ENCODE results near the gene ZSCAN22. TPM values are rescaled to one million over a fixed set of nuclear protein-coding genes. Genes with fewer than 3 reads are reported as not detected.
"Not testable (repeated sequence)": the region's sequence is repeated elsewhere in the genome, so short reads cannot be mapped to it uniquely, and the experiment has no call there.

Gene ZSCAN22
- total and polyA plus RNA-seq, 4 donors: 2.3 to 3.4 (median 3.2) TPM

- no peaks in the 10 kb centered on the region for H3K9me3 ChIP-seq (ENCODE audit: control insufficient read depth, insufficient read depth, low read length)
- WGBS (ENCODE audit: insufficient coverage): 89% methylated on average over 16 of the region's 22 CpGs
- H3K36me3 ChIP-seq (ENCODE audit: control insufficient read depth, insufficient read depth, low read length): peaks cover 81% of the 10 kb centered on the region
- no peaks in the 10 kb centered on the region for H3K4me1 ChIP-seq (ENCODE audit: control insufficient read depth, insufficient read depth, low read length)
- H3K27me3 ChIP-seq (ENCODE audit: control insufficient read depth, insufficient read depth, low read length): no peaks in the 10 kb centered on the region
- no peak overlapping the region for H3K27ac ChIP-seq (ENCODE audit: low read depth, low read length)
- H3K4me3 ChIP-seq (ENCODE audit: low read depth, low read length): no peak overlapping the region
- no peak for DNase-seq (ENCODE audit: low read depth in 4 of 6, low spot score in 6 of 6)
These were observed 31.9 kb upstream of the ZSCAN22 start for GRCh38 chr19:58294743-58295374.

DNA sequence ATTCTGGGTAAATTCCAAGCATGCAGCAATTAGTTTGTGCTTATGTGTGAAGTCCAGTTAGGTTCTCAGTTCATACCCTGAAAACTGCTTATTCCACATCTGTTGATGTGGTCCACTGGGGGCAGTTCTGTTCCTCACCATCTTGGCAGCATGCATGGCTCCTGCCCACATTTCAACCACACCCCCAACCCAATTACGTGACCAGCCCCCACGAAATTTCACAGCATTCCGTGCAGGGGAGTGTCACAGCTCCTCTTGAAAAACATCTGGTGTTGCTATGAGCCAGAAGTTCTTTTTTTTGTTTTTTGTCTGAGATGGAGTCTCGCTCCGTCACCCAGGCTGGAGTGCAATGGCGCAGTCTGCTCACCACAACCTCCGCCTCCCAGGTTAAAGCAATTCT, 30.7 kb upstream of the ZSCAN22 start:
- no peak overlapping the region for H3K27ac ChIP-seq (ENCODE audit: low read depth, low read length)
- H3K4me1 ChIP-seq (ENCODE audit: control insufficient read depth, insufficient read depth, low read length): no peaks in the 10 kb centered on the region
- no CpG with 5 or more reads among the region's 7 CpGs for WGBS (ENCODE audit: insufficient coverage)
- no peaks in the 10 kb centered on the region for H3K9me3 ChIP-seq (ENCODE audit: control insufficient read depth, insufficient read depth, low read length)
- no peak for DNase-seq (ENCODE audit: low read depth in 4 of 6, low spot score in 6 of 6)
- H3K36me3 ChIP-seq (ENCODE audit: control insufficient read depth, insufficient read depth, low read length): peaks cover 78% of the 10 kb centered on the region
- H3K27me3 ChIP-seq (ENCODE audit: control insufficient read depth, insufficient read depth, low read length): no peaks in the 10 kb centered on the region
- no peak overlapping the region for H3K4me3 ChIP-seq (ENCODE audit: low read depth, low read length)

- no peaks in the 10 kb centered on the region for H3K9me3 ChIP-seq (ENCODE audit: control insufficient read depth, insufficient read depth, low read length)
- no peak for DNase-seq (ENCODE audit: low read depth in 4 of 6, low spot score in 6 of 6)
- H3K4me1 ChIP-seq (ENCODE audit: control insufficient read depth, insufficient read depth, low read length): peaks cover 6% of the 10 kb centered on the region
- H3K27me3 ChIP-seq (ENCODE audit: control insufficient read depth, insufficient read depth, low read length): no peaks in the 10 kb centered on the region
- no peak overlapping the region for H3K27ac ChIP-seq (ENCODE audit: low read depth, low read length)
- 91% methylated on average over 7 of the region's 7 CpGs for WGBS (ENCODE audit: insufficient coverage)
- H3K4me3 ChIP-seq (ENCODE audit: low read depth, low read length): no peak overlapping the region
- peaks cover 46% of the 10 kb centered on the region for H3K36me3 ChIP-seq (ENCODE audit: control insufficient read depth, insufficient read depth, low read length)
These were observed 26.2 kb upstream of the ZSCAN22 start for GRCh38 chr19:58300620-58301019.

DNA sequence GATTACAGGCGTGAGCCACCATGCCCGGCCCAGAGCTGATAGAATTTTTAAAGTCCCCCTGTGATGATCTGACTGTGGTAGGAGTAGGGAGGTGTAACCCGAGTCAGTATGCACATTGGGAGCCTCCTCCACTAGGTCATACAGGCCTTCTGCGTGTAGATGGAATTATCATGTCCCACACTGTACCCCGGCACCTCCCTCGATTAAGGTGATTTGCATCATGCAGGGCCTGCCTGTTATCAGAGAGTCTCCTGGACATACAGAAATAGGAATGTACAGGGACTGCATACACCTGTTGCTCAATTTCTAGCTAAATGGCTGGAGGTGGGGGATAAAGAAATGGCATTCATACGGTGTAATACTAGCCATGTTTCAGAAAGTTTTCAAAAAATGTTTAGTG, 22.5 kb upstream of the ZSCAN22 start:
- no peak for DNase-seq (ENCODE audit: low read depth in 4 of 6, low spot score in 6 of 6)
- H3K27ac ChIP-seq (ENCODE audit: low read depth, low read length): no peak overlapping the region
- H3K4me1 ChIP-seq (ENCODE audit: control insufficient read depth, insufficient read depth, low read length): peaks cover 10% of the 10 kb centered on the region
- WGBS (ENCODE audit: insufficient coverage): 86% methylated on average over 5 of the region's 7 CpGs
- no peaks in the 10 kb centered on the region for H3K9me3 ChIP-seq (ENCODE audit: control insufficient read depth, insufficient read depth, low read length)
- H3K36me3 ChIP-seq (ENCODE audit: control insufficient read depth, insufficient read depth, low read length): peaks cover 22% of the 10 kb centered on the region
- no peaks in the 10 kb centered on the region for H3K27me3 ChIP-seq (ENCODE audit: control insufficient read depth, insufficient read depth, low read length)
- H3K4me3 ChIP-seq (ENCODE audit: low read depth, low read length): no peak overlapping the region

DNA sequence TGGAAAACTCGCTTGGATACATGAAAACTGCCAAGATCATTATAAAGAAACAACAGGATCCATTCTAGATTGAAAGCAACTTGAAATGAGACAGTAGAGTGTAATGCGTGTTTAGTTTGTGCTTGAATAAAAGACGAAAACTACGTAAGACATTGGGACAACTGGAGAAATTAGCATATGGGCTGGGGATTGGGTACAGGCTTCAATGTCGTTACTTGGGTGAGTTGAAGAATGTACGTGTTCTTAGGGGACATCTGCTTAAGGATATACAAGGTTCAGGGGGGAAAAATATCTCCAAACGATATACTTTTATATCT, 22.1 kb upstream of the ZSCAN22 start:
- H3K27ac ChIP-seq (ENCODE audit: low read depth, low read length): peak overlapping the region; percentile 74
- H3K4me3 ChIP-seq (ENCODE audit: low read depth, low read length): peak overlapping the region; percentile 63
- no peaks in the 10 kb centered on the region for H3K9me3 ChIP-seq (ENCODE audit: control insufficient read depth, insufficient read depth, low read length)
- peaks cover 17% of the 10 kb centered on the region for H3K36me3 ChIP-seq (ENCODE audit: control insufficient read depth, insufficient read depth, low read length)
- no peaks in the 10 kb centered on the region for H3K27me3 ChIP-seq (ENCODE audit: control insufficient read depth, insufficient read depth, low read length)
- peaks cover 10% of the 10 kb centered on the region for H3K4me1 ChIP-seq (ENCODE audit: control insufficient read depth, insufficient read depth, low read length)
- DNase-seq (ENCODE audit: low read depth in 4 of 6, low spot score in 6 of 6): no peak
- WGBS (ENCODE audit: insufficient coverage): 6% methylated on average over 3 of the region's 7 CpGs

GRCh38 chr19:58305065-58305931, 21.5 kb upstream of the ZSCAN22 start, which contains the start of gene ERVK3-1:
TSS of gene ERVK3-1 (plus strand) at chr19:58305377. CDS start at chr19:58312169, 6,792 bp downstream.
- H3K4me3 ChIP-seq (ENCODE audit: low read depth, low read length): peak within 1 kb of the TSS; percentile 63
- H3K36me3 ChIP-seq (ENCODE audit: control insufficient read depth, insufficient read depth, low read length): peaks cover 14% of the 10 kb centered on the region
- peaks cover 10% of the 10 kb centered on the region for H3K4me1 ChIP-seq (ENCODE audit: control insufficient read depth, insufficient read depth, low read length)
- H3K9me3 ChIP-seq (ENCODE audit: control insufficient read depth, insufficient read depth, low read length): no peaks in the 10 kb centered on the region
- DNase-seq (ENCODE audit: low read depth in 4 of 6, low spot score in 6 of 6): peak; percentile 82 to 99 (median 92)
- H3K27me3 ChIP-seq (ENCODE audit: control insufficient read depth, insufficient read depth, low read length): no peaks in the 10 kb centered on the region
- 0% methylated on average over 45 of the region's 55 CpGs for WGBS (ENCODE audit: insufficient coverage)
- peak within 1 kb of the TSS; percentile 74 for H3K27ac ChIP-seq (ENCODE audit: low read depth, low read length)

- no peaks in the 10 kb centered on the region for H3K27me3 ChIP-seq (ENCODE audit: control insufficient read depth, insufficient read depth, low read length)
- H3K9me3 ChIP-seq (ENCODE audit: control insufficient read depth, insufficient read depth, low read length): no peaks in the 10 kb centered on the region
- H3K4me3 ChIP-seq (ENCODE audit: low read depth, low read length): peak overlapping the region; percentile 63
- H3K4me1 ChIP-seq (ENCODE audit: control insufficient read depth, insufficient read depth, low read length): peaks cover 10% of the 10 kb centered on the region
- H3K36me3 ChIP-seq (ENCODE audit: control insufficient read depth, insufficient read depth, low read length): peaks cover 8% of the 10 kb centered on the region
- peak overlapping the region; percentile 74 for H3K27ac ChIP-seq (ENCODE audit: low read depth, low read length)
- DNase-seq (ENCODE audit: low read depth in 4 of 6, low spot score in 6 of 6): no peak
- 48% methylated on average over 12 of the region's 12 CpGs for WGBS (ENCODE audit: insufficient coverage)
These were observed 20.9 kb upstream of the ZSCAN22 start for GRCh38 chr19:58305932-58306323.

GRCh38 chr19:58307736-58308135, 19.1 kb upstream of the ZSCAN22 start:
- Histone ChIP-seq H3K36me3 (ENCODE audit: control insufficient read depth, insufficient read depth, low read length) (peaks cover 12% of the 10 kb centered on the region), H3K4me3 (ENCODE audit: low read depth, low read length) (no peak overlapping the region), H3K4me1 (ENCODE audit: control insufficient read depth, insufficient read depth, low read length) (peaks cover 10% of the 10 kb centered on the region), H3K27ac (ENCODE audit: low read depth, low read length) (no peak overlapping the region), H3K9me3 (ENCODE audit: control insufficient read depth, insufficient read depth, low read length) (no peaks in the 10 kb centered on the region), H3K27me3 (ENCODE audit: control insufficient read depth, insufficient read depth, low read length) (no peaks in the 10 kb centered on the region)
- 100% methylated on average over 1 of the region's 4 CpGs for WGBS (ENCODE audit: insufficient coverage)
- DNase-seq (ENCODE audit: low read depth in 4 of 6, low spot score in 6 of 6): no peak

- H3K27ac ChIP-seq (ENCODE audit: low read depth, low read length); H3K27me3 ChIP-seq (ENCODE audit: control insufficient read depth, insufficient read depth, low read length); H3K4me3 ChIP-seq (ENCODE audit: low read depth, low read length); H3K4me1 ChIP-seq (ENCODE audit: control insufficient read depth, insufficient read depth, low read length); H3K9me3 ChIP-seq (ENCODE audit: control insufficient read depth, insufficient read depth, low read length): not testable (repeated sequence)
- peak in 2 of 6 donors; percentile 49 to 70 for DNase-seq (ENCODE audit: low read depth in 4 of 6, low spot score in 6 of 6)
- 44% methylated on average over 8 of the region's 13 CpGs for WGBS (ENCODE audit: insufficient coverage)
- peaks cover 32% of the 10 kb centered on the region for H3K36me3 ChIP-seq (ENCODE audit: control insufficient read depth, insufficient read depth, low read length)
These were observed 16.1 kb upstream of the ZSCAN22 start for GRCh38 chr19:58310685-58311084.
